Measurements from ENCODE around the gene PPP1R13B. TPM values are rescaled to one million over a fixed set of nuclear protein-coding genes. Genes with fewer than 3 reads are reported as not detected.

Gene PPP1R13B, protein sequence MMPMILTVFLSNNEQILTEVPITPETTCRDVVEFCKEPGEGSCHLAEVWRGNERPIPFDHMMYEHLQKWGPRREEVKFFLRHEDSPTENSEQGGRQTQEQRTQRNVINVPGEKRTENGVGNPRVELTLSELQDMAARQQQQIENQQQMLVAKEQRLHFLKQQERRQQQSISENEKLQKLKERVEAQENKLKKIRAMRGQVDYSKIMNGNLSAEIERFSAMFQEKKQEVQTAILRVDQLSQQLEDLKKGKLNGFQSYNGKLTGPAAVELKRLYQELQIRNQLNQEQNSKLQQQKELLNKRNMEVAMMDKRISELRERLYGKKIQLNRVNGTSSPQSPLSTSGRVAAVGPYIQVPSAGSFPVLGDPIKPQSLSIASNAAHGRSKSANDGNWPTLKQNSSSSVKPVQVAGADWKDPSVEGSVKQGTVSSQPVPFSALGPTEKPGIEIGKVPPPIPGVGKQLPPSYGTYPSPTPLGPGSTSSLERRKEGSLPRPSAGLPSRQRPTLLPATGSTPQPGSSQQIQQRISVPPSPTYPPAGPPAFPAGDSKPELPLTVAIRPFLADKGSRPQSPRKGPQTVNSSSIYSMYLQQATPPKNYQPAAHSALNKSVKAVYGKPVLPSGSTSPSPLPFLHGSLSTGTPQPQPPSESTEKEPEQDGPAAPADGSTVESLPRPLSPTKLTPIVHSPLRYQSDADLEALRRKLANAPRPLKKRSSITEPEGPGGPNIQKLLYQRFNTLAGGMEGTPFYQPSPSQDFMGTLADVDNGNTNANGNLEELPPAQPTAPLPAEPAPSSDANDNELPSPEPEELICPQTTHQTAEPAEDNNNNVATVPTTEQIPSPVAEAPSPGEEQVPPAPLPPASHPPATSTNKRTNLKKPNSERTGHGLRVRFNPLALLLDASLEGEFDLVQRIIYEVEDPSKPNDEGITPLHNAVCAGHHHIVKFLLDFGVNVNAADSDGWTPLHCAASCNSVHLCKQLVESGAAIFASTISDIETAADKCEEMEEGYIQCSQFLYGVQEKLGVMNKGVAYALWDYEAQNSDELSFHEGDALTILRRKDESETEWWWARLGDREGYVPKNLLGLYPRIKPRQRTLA
- total RNA-seq (2021) (26.5 and 36.5 TPM in 2 replicates), Bru-seq, nascent RNA (percentile 64 among the genes with signal in this experiment), BruChase-seq, experiment 1, labeled RNA remaining after a 2-hour chase (percentile 64 among the genes with signal in this experiment), BruChase-seq, experiment 2, labeled RNA remaining after a 6-hour chase (percentile 67 among the genes with signal in this experiment)
- long read RNA-seq, partial matches to known transcripts, result 7 of 15 reads
- long read RNA-seq, other reads (novel, unspliced or antisense), result 8 of 15 reads

- H3K4me3 ChIP-seq, result peak within 1 kb of the TSS; percentile 85
- H3K27me3 ChIP-seq (ENCODE audit: insufficient read depth, low read depth), result no peaks in the 10 kb centered on the region
- peak within 1 kb of the TSS; percentile 88 for H2AFZ ChIP-seq
- no peaks in the 10 kb centered on the region for H3K36me3 ChIP-seq (ENCODE audit: low read depth)
- intact Hi-C loops (cut with micrococcal nuclease; ENCODE audit: unreplicated experiment), result no loop called here
- H3K79me2 ChIP-seq (ENCODE audit: low read depth), result 0 out of 2 replicates have a peak, but pooled peaks cover 16% of the 10 kb centered on the region
- H4K20me1 ChIP-seq (ENCODE audit: insufficient read depth), result no peaks in the 10 kb centered on the region
- no TSS peak for BruUV-seq (replicated peaks)
- CTCF ChIA-PET, result no interaction called here
- peak; percentile 72 to 95 for DNase-seq
- H3K4me2 ChIP-seq, result peak within 1 kb of the TSS; percentile 95
- H3F3A ChIP-seq (ENCODE audit: insufficient read depth, low read depth), result peaks cover 11% of the 10 kb centered on the region; the same call in 1 of the 2 replicates
- TF ChIP-seq CTCF (conservative IDR thresholded peaks at IDR 0.05) (no peak), EZH2 (IDR thresholded peaks at IDR 0.05; ENCODE audit: low read depth) (no peak)
- POLR2A ChIA-PET (ENCODE audit: unreplicated experiment), result no interaction called here
- H3K4me1 ChIP-seq (replicated peaks; ENCODE audit: insufficient read depth), result peaks cover 9% of the 10 kb centered on the region
- no peak within 1 kb of the TSS for H3K27ac ChIP-seq
- no peaks in the 10 kb centered on the region for H3K9me2 ChIP-seq (ENCODE audit: insufficient read depth)
- H3K9me3 ChIP-seq (ENCODE audit: insufficient read depth, low read depth), result no peaks in the 10 kb centered on the region
Measured at GRCh38 chr14:103847451-103848174, at the start of gene PPP1R13B. Gene PPP1R13B (minus strand): TSS chr14:103847575. CDS start chr14:103847307, 268 bp downstream.

DNA sequence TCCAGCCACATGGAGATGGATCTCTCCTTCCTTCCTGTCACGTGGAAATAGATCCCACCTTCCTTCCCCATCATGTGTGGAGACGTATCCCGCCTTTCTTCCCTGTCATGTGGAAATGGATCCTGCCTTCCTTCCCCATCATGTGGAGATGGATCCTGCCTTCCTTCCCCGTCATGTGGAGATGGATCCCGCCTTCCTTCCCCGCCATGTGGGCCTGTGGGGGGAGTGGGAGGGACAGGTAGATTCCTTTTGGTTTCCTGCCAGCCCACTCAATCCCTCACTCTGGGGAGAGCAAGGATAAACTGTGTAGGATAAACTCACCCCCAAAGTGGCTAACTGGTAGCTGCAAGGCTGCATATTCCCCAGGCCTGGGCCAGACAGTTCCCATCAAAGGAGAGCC is 49.2 kb upstream of the PPP1R13B start:
- intact Hi-C loops (cut with micrococcal nuclease; ENCODE audit: unreplicated experiment), result no loop called here
- Histone ChIP-seq H3K4me1 (replicated peaks; ENCODE audit: insufficient read depth) (peaks cover 12% of the 10 kb centered on the region), H3K79me2 (ENCODE audit: low read depth) (no peaks in the 10 kb centered on the region), H3K36me3 (ENCODE audit: low read depth) (no peaks in the 10 kb centered on the region), H3K9me3 (ENCODE audit: insufficient read depth, low read depth) (no peaks in the 10 kb centered on the region), H3K9me2 (ENCODE audit: insufficient read depth) (no peaks in the 10 kb centered on the region), H3K4me2 (no peak overlapping the region), H3F3A (ENCODE audit: insufficient read depth, low read depth) (no peaks in the 10 kb centered on the region), H2AFZ (no peak overlapping the region), H4K20me1 (ENCODE audit: insufficient read depth) (no peaks in the 10 kb centered on the region), H3K4me3 (no peak overlapping the region), H3K27me3 (ENCODE audit: insufficient read depth, low read depth) (no peaks in the 10 kb centered on the region), H3K27ac (no peak overlapping the region)
- no peak for DNase-seq
- ChIA-PET POLR2A (ENCODE audit: unreplicated experiment) (no interaction called here), CTCF (no interaction called here)
- BruUV-seq (replicated peaks), result no TSS peak
- TF ChIP-seq CTCF (conservative IDR thresholded peaks at IDR 0.05) (no peak), EZH2 (IDR thresholded peaks at IDR 0.05; ENCODE audit: low read depth) (no peak)

All from PC-9 (cell line).